Neural progenitor cell (in vitro differentiated cells): ENCODE data around the gene TOX2.

ENCODE experiments used
- CTCF ChIP-seq: fragments of 200-600 bp; sonication (generic); IDR thresholded peaks from 2 replicates; pipeline ENCODE4 v1.5.1; 2017; ENCODE audit warnings: antibody characterized with exemption, mild to moderate bottlenecking
- EZH2 ChIP-seq: fragments of 200-600 bp; sonication (generic); IDR thresholded peaks from 2 replicates; pipeline ENCODE4 v1.6.1; 2017; ENCODE audit warnings: antibody characterized with exemption, mild to moderate bottlenecking, moderate library complexity

GRCh38 chr20:43939762-43940121 is 25.1 kb downstream of the TOX2 start:
- TF ChIP-seq CTCF, result no peak
- TF ChIP-seq EZH2, result no peak
